MCF 10A (cell line): ENCODE measurements around the gene NUDT15. TPM values are rescaled to one million over a fixed set of nuclear protein-coding genes. Genes with fewer than 3 reads are reported as not detected.
A peak's percentile ranks its signal among the peaks of the same experiment; 100 is the strongest.

Source experiments
- BruUV-seq: library from RNA; stranded (reverse); fragments of 400-500 nt; replicated peaks from 2 replicates; lab custom pipeline; 2021; lab: Mats Ljungman, UMichigan
- CTCF ChIA-PET: fragments of 300-600 bp; sonication (Branson Sonifier 250); formaldehyde crosslinking; extraction: SDS; loops from one replicate; lab custom pipeline; 2021; ENCODE audit warnings: antibody characterized with exemption, inconsistent platforms; lab: Yijun Ruan, JAX
- POLR2A ChIA-PET: fragments of 300-600, 350-650 bp; sonication (Branson Sonifier 250); formaldehyde crosslinking; extraction: SDS; loops from one replicate; lab custom pipeline; 2020; ENCODE audit warnings: antibody characterized with exemption, inconsistent platforms; lab: Yijun Ruan, JAX
- DNase-seq: peaks from one replicate; pipeline ENCODE4 v3.0.0-alpha.2; 2018; ENCODE audit not compliant: unreplicated experiment
- H3K27ac Mint-ChIP-seq: one replicate; pipeline ENCODE4 v1.8.0; 2022; ENCODE audit warnings: mild to moderate bottlenecking, low read depth, mixed read lengths; ENCODE audit not compliant: unreplicated experiment
- H3K27me3 Mint-ChIP-seq: one replicate; pipeline ENCODE4 v1.8.0; 2022; ENCODE audit warnings: mixed read lengths; ENCODE audit not compliant: insufficient read depth, unreplicated experiment
- H3K36me3 Mint-ChIP-seq: one replicate; pipeline ENCODE4 v1.8.0; 2022; ENCODE audit warnings: mild to moderate bottlenecking, moderate library complexity, mixed read lengths; ENCODE audit not compliant: insufficient read depth, unreplicated experiment
- H3K4me1 Mint-ChIP-seq: one replicate; pipeline ENCODE4 v1.8.0; 2022; ENCODE audit warnings: mixed read lengths; ENCODE audit not compliant: insufficient read depth, unreplicated experiment
- H3K4me3 Mint-ChIP-seq: one replicate; pipeline ENCODE4 v1.8.0; 2022; ENCODE audit warnings: mild to moderate bottlenecking, moderate library complexity, mixed read lengths; ENCODE audit not compliant: unreplicated experiment
- H3K9me3 Mint-ChIP-seq: one replicate; pipeline ENCODE4 v1.8.0; 2022; ENCODE audit warnings: mixed read lengths; ENCODE audit not compliant: unreplicated experiment
- CTCF ChIP-seq: fragments of 200-600 bp; IDR thresholded peaks from one replicate; pipeline ENCODE4 v1.8.0; 2022; ENCODE audit warnings: antibody characterized with exemption, mild to moderate bottlenecking; ENCODE audit not compliant: unreplicated experiment
- intact Hi-C: fragments of 100-400 bp; cut with micrococcal nuclease; formaldehyde crosslinking; loops from 2 replicates; pipeline ENCODE4 v1.14.1; 2022
- total RNA-seq: library from RNA; stranded (reverse); gene quantifications from 2 replicates; pipeline ENCODE4 v1.2.3, GENCODE V29; 2022

The NUDT15 gene
- total RNA-seq, 1 experiment from 2014 or later = 21.6 TPM

GRCh38 chr13:48042894-48043293 lies 5.4 kb downstream of the NUDT15 start:
- ChIA-PET POLR2A (no interaction called here), CTCF (interaction anchor here (1.0 kb wide), 1 partner anchor 242 kb away, joined by 5 read pairs; no protein-coding TSS in a partner anchor)
- TF ChIP-seq CTCF = no peak
- Mint-ChIP-seq H3K36me3 (peaks cover 37% of the 10 kb centered on the region), H3K4me1 (peaks cover 10% of the 10 kb centered on the region), H3K27me3 (no peaks in the 10 kb centered on the region), H3K27ac (peak overlapping the region; percentile 89), H3K9me3 (no peaks in the 10 kb centered on the region), H3K4me3 (no peak overlapping the region)
- DNase-seq = no peak
- intact Hi-C loops = no loop called here
- no TSS peak for BruUV-seq

- peaks cover 39% of the 10 kb centered on the region for H3K36me3 Mint-ChIP-seq
- peak overlapping the region; percentile 89 for H3K27ac Mint-ChIP-seq
- no TSS peak for BruUV-seq
- ChIA-PET CTCF (interaction anchor here (0.6 to 1.0 kb wide), 2 partner anchors 78 to 243 kb away, joined by 3 to 5 read pairs; no protein-coding TSS in a partner anchor), POLR2A (interaction anchor here (0.5 kb wide), 1 partner anchor 1333 kb away, joined by 3 read pairs; no protein-coding TSS in a partner anchor)
- H3K27me3 Mint-ChIP-seq = no peaks in the 10 kb centered on the region
- H3K4me1 Mint-ChIP-seq = peaks cover 5% of the 10 kb centered on the region
- no peaks in the 10 kb centered on the region for H3K9me3 Mint-ChIP-seq
- no peak overlapping the region for H3K4me3 Mint-ChIP-seq
- TF ChIP-seq CTCF = no peak
- intact Hi-C loops = no loop called here
- no peak for DNase-seq
Measured at GRCh38 chr13:48043789-48044503, 6.4 kb downstream of the NUDT15 start.

DNA sequence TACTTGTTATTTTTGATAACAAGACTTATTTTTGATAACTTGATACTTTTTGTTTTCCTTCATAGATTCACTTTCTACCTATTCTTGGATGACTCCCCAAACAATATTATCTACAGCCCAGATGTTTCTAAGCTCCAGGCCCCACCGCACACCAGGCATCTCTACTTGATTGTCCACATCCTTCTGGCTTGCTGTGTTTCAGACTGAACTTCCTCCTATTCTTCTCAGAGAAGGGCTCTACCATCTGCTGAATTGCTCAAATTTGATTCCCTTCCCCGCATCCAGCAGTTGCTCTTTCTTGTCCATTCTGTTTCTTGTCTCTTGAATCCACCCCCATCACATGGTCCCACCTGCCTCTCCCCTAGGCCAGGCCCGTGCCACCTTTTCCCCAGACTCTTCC lies 13.0 kb downstream of the NUDT15 start:
- no peaks in the 10 kb centered on the region for H3K4me1 Mint-ChIP-seq
- no peak for TF ChIP-seq CTCF
- no peaks in the 10 kb centered on the region for H3K9me3 Mint-ChIP-seq
- intact Hi-C loops = no loop called here
- BruUV-seq = no TSS peak
- H3K27ac Mint-ChIP-seq = no peak overlapping the region
- CTCF ChIA-PET = no interaction called here
- POLR2A ChIA-PET = interaction anchor here (0.6 to 3.4 kb wide), 2 partner anchors 12 to 99 kb away, joined by 4 to 11 read pairs; partner anchors contain the start of gene NUDT15
- H3K27me3 Mint-ChIP-seq = no peaks in the 10 kb centered on the region
- DNase-seq = no peak
- no peak overlapping the region for H3K4me3 Mint-ChIP-seq
- H3K36me3 Mint-ChIP-seq = peaks cover 51% of the 10 kb centered on the region

GRCh38 chr13:48054601-48055000 lies 17.1 kb downstream of the NUDT15 start:
- no TSS peak for BruUV-seq
- no peak overlapping the region for H3K27ac Mint-ChIP-seq
- H3K27me3 Mint-ChIP-seq = no peaks in the 10 kb centered on the region
- no peak for DNase-seq
- CTCF ChIA-PET = no interaction called here
- intact Hi-C loops = no loop called here
- POLR2A ChIA-PET = no interaction called here
- H3K4me1 Mint-ChIP-seq = no peaks in the 10 kb centered on the region
- no peak overlapping the region for H3K4me3 Mint-ChIP-seq
- TF ChIP-seq CTCF = no peak
- no peaks in the 10 kb centered on the region for H3K9me3 Mint-ChIP-seq
- H3K36me3 Mint-ChIP-seq = peaks cover 51% of the 10 kb centered on the region
